Adrenal gland (tissue), 12 donors: Measurements from ENCODE around the gene MACROD2. TPM values are rescaled to one million over a fixed set of nuclear protein-coding genes. Genes with fewer than 3 reads are reported as not detected.

Source experiments
- DNase-seq, 7 donors: peaks; one replicate each; pipeline ENCODE4 v3.0.0-alpha.2; 2019 to 2020
- H3K27ac ChIP-seq, 5 donors: fragments of 200-600 bp; sonication (generic) in 4 of 5; 1 replicate in 3 of 5; 2 replicates in 2 of 5; pipeline versions ENCODE4 v1.5.1 to v1.8.0; 2016 to 2020; ENCODE audit warnings: mild to moderate bottlenecking in 1 of 5
- H3K27me3 ChIP-seq: fragments of 200-600 bp; 2 replicates; pipeline ENCODE4 v1.8.0; 2021
- H3K36me3 ChIP-seq, 2 donors: fragments of 200-600 bp; replicated peaks in 1 of 2; 1 replicate in 1 of 2; 2 replicates in 1 of 2; pipeline versions ENCODE4 v1.5.1 to v1.8.0; 2018 to 2022
- H3K4me1 ChIP-seq, 2 donors: fragments of 200-600 bp; replicated peaks in 1 of 2; 1 replicate in 1 of 2; 2 replicates in 1 of 2; pipeline versions ENCODE4 v1.5.1 to v1.8.0; 2018 to 2021
- H3K4me3 ChIP-seq, 4 donors: fragments of 200-600 bp; sonication (generic) in 3 of 4; one replicate each; pipeline ENCODE4 v1.5.1; 2016 to 2018
- H3K9me3 ChIP-seq, 3 donors: fragments of 200-600 bp; sonication (generic) in 1 of 3; replicated peaks in 1 of 3; 1 replicate in 2 of 3; 2 replicates in 1 of 3; pipeline versions ENCODE4 v1.5.1 to v1.8.0; 2016 to 2021
- POLR2A ChIP-seq, 2 donors: fragments of 450-650 bp; IDR thresholded peaks; one replicate each; pipeline ENCODE4 v1.6.1; 2017; ENCODE audit warnings: antibody characterized with exemption in 2 of 2, mild to moderate bottlenecking in 2 of 2, moderate library complexity in 1 of 2
- WGBS, 4 donors: extraction: QIAGEN DNeasy Blood & Tissue Kit in 2 of 4; methylation state at CpG; one replicate each; pipeline versions ENCODE4 v1.1.5 to v1.1.7; 2013 to 2017; 5-methylcytosine and 5-hydroxymethylcytosine counted together
- intact Hi-C, 2 donors: fragments of 100-400 bp; cut with DNase I; formaldehyde crosslinking; loops; one replicate each; pipeline versions ENCODE4 v1.14.1 to v1.15.0; 2022 to 2023
- polyA plus RNA-seq, 3 donors: library from polyadenylated mRNA; stranded (reverse); fragments of 200-250 nt in 2 of 3; fragments of 350-450 nt in 1 of 3; fragmentation: Illumina TruSeq in 1 of 3; extraction: RNeasy Lipid Tissue Mini Kit (QIAGEN cat#74804) in 1 of 3; gene quantifications; one replicate each; pipeline ENCODE4 v1.2.3, GENCODE V29; 2013 to 2014
- total RNA-seq, 9 donors: library from RNA; depleted of rRNA in 4 of 9; stranded (reverse); fragments of >200 nt in 4 of 9; fragments of 120-200 nt in 1 of 9; fragmentation: NEBNext Ultra II Directional in 1 of 9; extraction: Animal tissue kit (Norgen Biotek cat#: 25700) in 1 of 9; gene quantifications; one replicate each; pipeline versions ENCODE4 v1.1.0 to v1.2.4, GENCODE V29; 2013 to 2023
- TF ChIP-seq, protein P1 (sequence below), 6 experiments: fragments of 450-650 bp in 4 of 6; fragments of 200-600 bp in 2 of 6; sonication (generic) in 1 of 6; IDR thresholded peaks; 1 replicate in 5 of 6; 2 replicates in 1 of 6; pipeline versions ENCODE4 v1.5.1 to v1.8.0; 2016 to 2021; ENCODE audit warnings: antibody characterized with exemption in 6 of 6, mild to moderate bottlenecking in 2 of 6, moderate library complexity in 1 of 6
- donor health status: healthy with polysubstance abuse.
- donor health status: Bipolar disorder and iron deficiency.
- donor health status: DM: yes; HTN: yes; CAD: no.
- donor health status: DM: no; HTN: no; CAD: no.
- donor health status: DM: no; HTN: no; CAD: no.
- donor health status: DM: yes; HTN: yes; CAD: no.

MACROD2 gene
- total and polyA plus RNA-seq, 12 donors, result 1.1 to 21.2 (median 6.4) TPM

GRCh38 chr20:14848806-14849205 is 853.5 kb downstream of the MACROD2 start:
- no peak for TF ChIP-seq POLR2A (IDR thresholded peaks at IDR 0.05)
- TF ChIP-seq, protein P1, sequence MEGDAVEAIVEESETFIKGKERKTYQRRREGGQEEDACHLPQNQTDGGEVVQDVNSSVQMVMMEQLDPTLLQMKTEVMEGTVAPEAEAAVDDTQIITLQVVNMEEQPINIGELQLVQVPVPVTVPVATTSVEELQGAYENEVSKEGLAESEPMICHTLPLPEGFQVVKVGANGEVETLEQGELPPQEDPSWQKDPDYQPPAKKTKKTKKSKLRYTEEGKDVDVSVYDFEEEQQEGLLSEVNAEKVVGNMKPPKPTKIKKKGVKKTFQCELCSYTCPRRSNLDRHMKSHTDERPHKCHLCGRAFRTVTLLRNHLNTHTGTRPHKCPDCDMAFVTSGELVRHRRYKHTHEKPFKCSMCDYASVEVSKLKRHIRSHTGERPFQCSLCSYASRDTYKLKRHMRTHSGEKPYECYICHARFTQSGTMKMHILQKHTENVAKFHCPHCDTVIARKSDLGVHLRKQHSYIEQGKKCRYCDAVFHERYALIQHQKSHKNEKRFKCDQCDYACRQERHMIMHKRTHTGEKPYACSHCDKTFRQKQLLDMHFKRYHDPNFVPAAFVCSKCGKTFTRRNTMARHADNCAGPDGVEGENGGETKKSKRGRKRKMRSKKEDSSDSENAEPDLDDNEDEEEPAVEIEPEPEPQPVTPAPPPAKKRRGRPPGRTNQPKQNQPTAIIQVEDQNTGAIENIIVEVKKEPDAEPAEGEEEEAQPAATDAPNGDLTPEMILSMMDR (IDR thresholded peaks at IDR 0.05), result no peak
- H3K36me3 ChIP-seq, result no peaks in the 10 kb centered on the region
- no peaks in the 10 kb centered on the region for H3K4me1 ChIP-seq
- no peaks in the 10 kb centered on the region for H3K27me3 ChIP-seq
- no peak overlapping the region for H3K27ac ChIP-seq
- intact Hi-C loops, result no loop called here
- DNase-seq, result no peak
- no peaks in the 10 kb centered on the region for H3K9me3 ChIP-seq
- H3K4me3 ChIP-seq, result no peak overlapping the region
- 77 to 88% (median 81%) methylated on average over 4 of the region's 4 CpGs for WGBS, 4 donors

DNA sequence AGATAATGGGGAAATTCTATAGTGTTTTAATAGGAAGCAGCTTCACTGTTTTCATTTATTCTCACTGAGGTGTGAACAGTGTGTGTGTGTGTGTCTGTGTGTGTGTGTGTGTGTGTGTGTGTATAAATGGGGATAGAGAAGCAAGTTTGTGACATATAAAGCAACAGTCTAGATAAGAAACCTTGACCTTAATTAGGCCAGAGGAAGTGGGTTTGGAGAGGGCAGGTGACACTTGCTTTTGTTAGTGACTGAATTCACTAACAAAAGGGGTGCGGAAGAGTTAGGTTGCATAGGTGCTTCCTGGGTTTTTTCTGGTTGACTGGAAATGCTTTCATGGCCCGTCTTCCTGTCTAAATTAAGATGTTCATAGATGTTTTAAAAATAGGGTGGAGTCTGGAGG is 857.8 kb downstream of the MACROD2 start:
- no peaks in the 10 kb centered on the region for H3K4me1 ChIP-seq
- no peak for TF ChIP-seq POLR2A (IDR thresholded peaks at IDR 0.05)
- H3K36me3 ChIP-seq, result no peaks in the 10 kb centered on the region
- intact Hi-C loops, result no loop called here
- no peaks in the 10 kb centered on the region for H3K9me3 ChIP-seq
- no peak overlapping the region for H3K27ac ChIP-seq
- H3K27me3 ChIP-seq, result no peaks in the 10 kb centered on the region
- 78 to 95% (median 88%) methylated on average over 2 of the region's 2 CpGs for WGBS, 4 donors
- H3K4me3 ChIP-seq, result no peak overlapping the region
- DNase-seq, result no peak

GRCh38 chr20:14855171-14855570 is 859.9 kb downstream of the MACROD2 start:
- H3K9me3 ChIP-seq, result no peaks in the 10 kb centered on the region
- no peak overlapping the region for H3K4me3 ChIP-seq
- DNase-seq, result no peak
- TF ChIP-seq, protein P1 (IDR thresholded peaks at IDR 0.05), result no peak
- TF ChIP-seq POLR2A (IDR thresholded peaks at IDR 0.05), result no peak
- intact Hi-C loops, result no loop called here
- 82 to 93% (median 91%) methylated on average over 2 of the region's 2 CpGs for WGBS, 4 donors
- no peak overlapping the region for H3K27ac ChIP-seq
- no peaks in the 10 kb centered on the region for H3K36me3 ChIP-seq
- no peaks in the 10 kb centered on the region for H3K4me1 ChIP-seq
- H3K27me3 ChIP-seq, result no peaks in the 10 kb centered on the region

GRCh38 chr20:14859627-14860026 is 864.3 kb downstream of the MACROD2 start:
- DNase-seq, result no peak
- Histone ChIP-seq H3K4me1 (no peaks in the 10 kb centered on the region), H3K4me3 (no peak overlapping the region), H3K36me3 (no peaks in the 10 kb centered on the region), H3K27me3 (no peaks in the 10 kb centered on the region), H3K27ac (no peak overlapping the region), H3K9me3 (no peaks in the 10 kb centered on the region)
- no peak for TF ChIP-seq POLR2A (IDR thresholded peaks at IDR 0.05)
- TF ChIP-seq, protein P1 (IDR thresholded peaks at IDR 0.05), result no peak
- intact Hi-C loops, result no loop called here

DNA sequence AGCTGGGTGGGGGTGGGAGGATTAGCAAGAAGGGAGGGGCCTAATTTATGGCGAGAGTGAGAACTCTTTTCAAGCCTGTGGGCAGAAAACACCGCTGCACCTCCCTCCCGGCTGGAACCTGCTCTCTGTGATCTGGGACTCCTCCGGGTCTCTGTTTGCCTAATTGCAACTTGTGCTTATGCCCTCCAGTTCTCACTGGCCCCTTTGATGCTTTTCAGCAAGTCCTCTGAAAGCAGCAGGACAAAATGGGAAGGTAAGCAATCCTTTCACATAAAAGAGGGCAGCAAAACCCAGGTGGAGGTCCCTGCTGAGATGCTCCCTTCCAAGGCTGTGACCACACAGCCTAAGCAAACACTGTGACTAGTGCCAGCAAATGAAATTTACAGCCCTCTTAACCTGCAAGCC is 865.1 kb downstream of the MACROD2 start:
- H3K4me1 ChIP-seq, result no peaks in the 10 kb centered on the region
- H3K9me3 ChIP-seq, result no peaks in the 10 kb centered on the region
- no peaks in the 10 kb centered on the region for H3K27me3 ChIP-seq
- no peak overlapping the region for H3K4me3 ChIP-seq
- H3K36me3 ChIP-seq, result no peaks in the 10 kb centered on the region
- no peak for DNase-seq
- WGBS, 4 donors, result 32 to 45% (median 39%) methylated on average over 4 of the region's 4 CpGs
- H3K27ac ChIP-seq, result no peak overlapping the region
- intact Hi-C loops, result no loop called here
- TF ChIP-seq POLR2A (IDR thresholded peaks at IDR 0.05), result no peak
- TF ChIP-seq, protein P1 (IDR thresholded peaks at IDR 0.05), result no peak
